ENCODE results near the gene CDH4. TPM values are rescaled to one million over a fixed set of nuclear protein-coding genes. Genes with fewer than 3 reads are reported as not detected.

The CDH4 gene
- total RNA-seq, 2 experiments from 2014 or later, result not detected

GRCh38 chr20:61580958-61581824 lies 329.1 kb downstream of the CDH4 start:
- no peak for DNase-seq (ENCODE audit: low spot score)
- Histone ChIP-seq H3K9me3 (ENCODE audit: low read length) (no peaks in the 10 kb centered on the region), H3K27ac (ENCODE audit: low read depth, low read length, poor library complexity, severe bottlenecking) (no peak overlapping the region), H3K4me2 (ENCODE audit: low read length) (no peak overlapping the region), H3K9me2 (ENCODE audit: insufficient read depth, low read length) (no peaks in the 10 kb centered on the region), H3K79me2 (ENCODE audit: insufficient read depth, low read depth, low read length) (no peaks in the 10 kb centered on the region), H2AFZ (ENCODE audit: low read length) (no peak overlapping the region), H4K20me1 (ENCODE audit: insufficient read depth, low read length) (no peaks in the 10 kb centered on the region), H3K4me3 (ENCODE audit: low read depth, low read length, poor library complexity, severe bottlenecking) (no peak overlapping the region), H3K36me3 (ENCODE audit: insufficient read depth, low read length) (no peaks in the 10 kb centered on the region), H3K4me1 (ENCODE audit: insufficient read depth, low read length, poor library complexity, severe bottlenecking) (no peaks in the 10 kb centered on the region)
- ChIA-PET POLR2A (no interaction called here), CTCF (ENCODE audit: unreplicated experiment) (no interaction called here)
- no TSS peak for BruUV-seq (replicated peaks)
- intact Hi-C loops (cut with micrococcal nuclease; ENCODE audit: unreplicated experiment), result no loop called here
- no peak for TF ChIP-seq EZH2phosphoT487 (IDR thresholded peaks at IDR 0.05; ENCODE audit: borderline replicate concordance, low read depth, low read length)
- TF ChIP-seq CTCF (conservative IDR thresholded peaks at IDR 0.05; ENCODE audit: low read length), result no peak

DNA sequence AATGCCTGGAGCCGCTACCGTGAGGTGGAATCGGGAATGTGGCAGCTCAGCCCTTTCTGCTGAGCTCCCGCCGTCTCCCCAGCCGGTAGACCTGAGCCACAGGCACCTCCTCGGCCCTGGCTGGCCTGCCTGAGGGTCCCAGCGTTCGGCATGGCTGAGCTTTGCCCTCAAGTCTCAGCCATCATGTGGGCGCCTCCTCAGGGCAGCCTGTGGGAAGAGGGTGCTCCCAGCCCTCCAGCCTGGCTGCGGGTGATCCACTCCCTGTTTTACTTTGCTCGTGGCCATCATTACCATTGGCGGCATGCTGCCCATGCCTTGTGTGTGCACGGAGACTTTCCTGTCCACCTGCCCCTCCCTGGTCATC lies 329.7 kb downstream of the CDH4 start:
- DNase-seq (ENCODE audit: low spot score), result no peak
- H3K9me2 ChIP-seq (ENCODE audit: insufficient read depth, low read length), result no peaks in the 10 kb centered on the region
- no peak overlapping the region for H3K4me3 ChIP-seq (ENCODE audit: low read depth, low read length, poor library complexity, severe bottlenecking)
- no peaks in the 10 kb centered on the region for H3K9me3 ChIP-seq (ENCODE audit: low read length)
- no peaks in the 10 kb centered on the region for H3K4me1 ChIP-seq (ENCODE audit: insufficient read depth, low read length, poor library complexity, severe bottlenecking)
- BruUV-seq (replicated peaks), result no TSS peak
- no peak overlapping the region for H2AFZ ChIP-seq (ENCODE audit: low read length)
- intact Hi-C loops (cut with micrococcal nuclease; ENCODE audit: unreplicated experiment), result no loop called here
- CTCF ChIA-PET (ENCODE audit: unreplicated experiment), result no interaction called here
- H3K36me3 ChIP-seq (ENCODE audit: insufficient read depth, low read length), result no peaks in the 10 kb centered on the region
- H3K79me2 ChIP-seq (ENCODE audit: insufficient read depth, low read depth, low read length), result no peaks in the 10 kb centered on the region
- TF ChIP-seq CTCF (conservative IDR thresholded peaks at IDR 0.05; ENCODE audit: low read length) (no peak), EZH2phosphoT487 (IDR thresholded peaks at IDR 0.05; ENCODE audit: borderline replicate concordance, low read depth, low read length) (no peak)
- H3K27ac ChIP-seq (ENCODE audit: low read depth, low read length, poor library complexity, severe bottlenecking), result no peak overlapping the region
- no peak overlapping the region for H3K4me2 ChIP-seq (ENCODE audit: low read length)
- POLR2A ChIA-PET, result no interaction called here
- H4K20me1 ChIP-seq (ENCODE audit: insufficient read depth, low read length), result no peaks in the 10 kb centered on the region

DNA sequence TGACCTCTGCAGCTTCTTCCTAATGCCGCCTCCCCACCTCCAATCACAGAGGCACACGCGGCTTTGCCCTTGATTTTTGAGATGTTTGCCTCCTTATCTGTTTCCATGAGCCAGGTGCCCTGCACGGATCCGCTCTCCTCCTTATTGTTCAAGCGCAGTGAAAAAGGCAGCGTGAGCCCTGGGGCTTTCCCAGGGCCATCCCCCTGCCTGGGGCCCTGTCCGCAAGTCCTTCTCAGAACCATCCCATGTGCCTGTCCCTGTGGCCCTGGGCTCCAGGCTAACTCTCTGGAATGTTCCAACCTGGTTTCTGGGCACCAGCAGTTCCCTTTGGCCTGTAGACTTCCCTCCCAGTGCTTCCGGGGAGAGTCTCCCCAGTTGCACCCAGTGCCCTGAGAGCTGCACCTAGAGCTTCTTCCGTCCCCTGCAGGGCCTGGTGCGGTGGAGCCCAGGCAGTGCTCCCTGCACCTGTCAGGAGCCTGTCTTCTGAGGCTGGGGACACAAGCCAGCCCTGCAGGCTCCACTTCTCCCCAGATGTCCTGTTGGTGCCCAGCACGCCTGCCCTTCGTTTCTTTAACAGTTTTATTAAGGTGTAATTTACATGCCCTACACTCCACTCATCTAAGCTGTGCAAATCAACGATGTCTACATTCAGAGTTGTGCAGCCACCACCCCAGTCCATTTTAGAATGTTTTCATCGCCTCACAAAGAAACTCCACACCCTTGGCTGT lies 330.3 kb downstream of the CDH4 start:
- no TSS peak for BruUV-seq (replicated peaks)
- no peak for TF ChIP-seq EZH2phosphoT487 (IDR thresholded peaks at IDR 0.05; ENCODE audit: borderline replicate concordance, low read depth, low read length)
- TF ChIP-seq CTCF (conservative IDR thresholded peaks at IDR 0.05; ENCODE audit: low read length), result no peak
- H3K9me3 ChIP-seq (ENCODE audit: low read length), result no peaks in the 10 kb centered on the region

More for the DNA sequence above, 330.3 kb downstream of the CDH4 start:
- Histone ChIP-seq H3K4me1 (ENCODE audit: insufficient read depth, low read length, poor library complexity, severe bottlenecking) (no peaks in the 10 kb centered on the region), H4K20me1 (ENCODE audit: insufficient read depth, low read length) (no peaks in the 10 kb centered on the region), H3K4me3 (ENCODE audit: low read depth, low read length, poor library complexity, severe bottlenecking) (no peak overlapping the region), H3K79me2 (ENCODE audit: insufficient read depth, low read depth, low read length) (no peaks in the 10 kb centered on the region), H3K36me3 (ENCODE audit: insufficient read depth, low read length) (no peaks in the 10 kb centered on the region), H2AFZ (ENCODE audit: low read length) (no peak overlapping the region), H3K27ac (ENCODE audit: low read depth, low read length, poor library complexity, severe bottlenecking) (no peak overlapping the region), H3K4me2 (ENCODE audit: low read length) (no peak overlapping the region), H3K9me2 (ENCODE audit: insufficient read depth, low read length) (no peaks in the 10 kb centered on the region)
- intact Hi-C loops (cut with micrococcal nuclease; ENCODE audit: unreplicated experiment), result no loop called here
- no peak for DNase-seq (ENCODE audit: low spot score)
- POLR2A ChIA-PET, result no interaction called here
- CTCF ChIA-PET (ENCODE audit: unreplicated experiment), result no interaction called here

All from OCI-LY7 (cell line).